Occipital lobe (tissue), 2 donors: ENCODE data around the gene PEAK1. TPM values are rescaled to one million over a fixed set of nuclear protein-coding genes. Genes with fewer than 3 reads are reported as not detected.
"Not testable (repeated sequence)": the region's sequence is repeated elsewhere in the genome, so short reads cannot be mapped to it uniquely, and the experiment has no call there.

ENCODE experiments used
- DNase-seq: peaks from one replicate; lab custom pipeline; 2025; lab: John Stamatoyannopoulos, UW
- total RNA-seq: library from RNA; depleted of rRNA; stranded (reverse); fragments of >200 nt; gene quantifications from one replicate; pipeline ENCODE4 v1.2.3, GENCODE V29; 2014

Gene PEAK1
- total RNA-seq, 1 donor from 2014 or later, result 25.4 TPM

- no peak for DNase-seq
Measured at GRCh38 chr15:77421370-77421700, 1.4 kb upstream of the PEAK1 start.

GRCh38 chr15:77420610-77421369 is 886 bp upstream of the PEAK1 start, which contains the start of gene HMG20A:
HMG20A (plus strand) TSS chr15:77420888; CDS start chr15:77458408, 37,520 bp downstream.
- DNase-seq, result peak; percentile 59

- peak; percentile 32 for DNase-seq
Measured at GRCh38 chr15:77418966-77419835, 703 bp downstream of the PEAK1 start.

GRCh38 chr15:77418391-77418965 is 1.4 kb downstream of the PEAK1 start:
- DNase-seq, result no peak

- DNase-seq, result no peak
Measured at GRCh38 chr15:77417602-77418001, 2.3 kb downstream of the PEAK1 start.

- no peak for DNase-seq
Measured at GRCh38 chr15:77416954-77417353, 3.0 kb downstream of the PEAK1 start.

- no peak for DNase-seq
Measured at GRCh38 chr15:77416148-77416455, 3.8 kb downstream of the PEAK1 start.

- DNase-seq, result no peak
Measured at GRCh38 chr15:77415450-77416147, 4.3 kb downstream of the PEAK1 start.

GRCh38 chr15:77414789-77415442 is 5.0 kb downstream of the PEAK1 start:
- no peak for DNase-seq

- DNase-seq, result no peak
Measured at GRCh38 chr15:77413699-77414349, 6.1 kb downstream of the PEAK1 start.

GRCh38 chr15:77412972-77413698 is 6.8 kb downstream of the PEAK1 start:
- no peak for DNase-seq

GRCh38 chr15:77411619-77411976 is 8.3 kb downstream of the PEAK1 start:
- DNase-seq, result no peak

GRCh38 chr15:77410701-77411618 is 8.9 kb downstream of the PEAK1 start:
- no peak for DNase-seq

- DNase-seq, result not testable (repeated sequence)
Measured at GRCh38 chr15:77410157-77410500, 9.8 kb downstream of the PEAK1 start.

- DNase-seq, result no peak
Measured at GRCh38 chr15:77409259-77410156, 10.4 kb downstream of the PEAK1 start.

- no peak for DNase-seq
Measured at GRCh38 chr15:77406846-77407245, 13.1 kb downstream of the PEAK1 start.

GRCh38 chr15:77406173-77406759 is 13.6 kb downstream of the PEAK1 start:
- DNase-seq, result not testable (repeated sequence)
